Endothelial cell (in vitro differentiated cells): ENCODE measurements around the gene GATAD2A. TPM values are rescaled to one million over a fixed set of nuclear protein-coding genes. Genes with fewer than 3 reads are reported as not detected.
A peak's percentile ranks its signal among the peaks of the same experiment; 100 is the strongest.

ENCODE experiments used
- DNase-seq: peaks from one replicate; pipeline ENCODE4 v3.0.0; 2021; ENCODE audit warnings: low spot score
- H3K27ac Mint-ChIP-seq: one replicate; pipeline ENCODE4 v1.8.0; 2021; ENCODE audit warnings: mixed read lengths, inconsistent platforms; ENCODE audit not compliant: unreplicated experiment
- H3K27me3 Mint-ChIP-seq: one replicate; pipeline ENCODE4 v1.8.0; 2021; ENCODE audit warnings: mild to moderate bottlenecking, moderate library complexity, mixed read lengths, inconsistent platforms; ENCODE audit not compliant: unreplicated experiment
- H3K36me3 Mint-ChIP-seq: one replicate; pipeline ENCODE4 v1.8.0; 2021; ENCODE audit warnings: mild to moderate bottlenecking, low read depth, mixed read lengths, inconsistent platforms; ENCODE audit not compliant: unreplicated experiment
- H3K4me1 Mint-ChIP-seq: one replicate; pipeline ENCODE4 v1.8.0; 2021; ENCODE audit warnings: mild to moderate bottlenecking, mixed read lengths, inconsistent platforms; ENCODE audit not compliant: unreplicated experiment
- H3K4me3 Mint-ChIP-seq: one replicate; pipeline ENCODE4 v1.8.0; 2021; ENCODE audit warnings: mild to moderate bottlenecking, mixed read lengths, inconsistent platforms; ENCODE audit not compliant: unreplicated experiment
- H3K9me3 Mint-ChIP-seq: one replicate; pipeline ENCODE4 v1.8.0; 2021; ENCODE audit warnings: mixed read lengths, inconsistent platforms; ENCODE audit not compliant: unreplicated experiment
- CTCF ChIP-seq: fragments of 200-600 bp; sonication (generic); IDR thresholded peaks from one replicate; pipeline ENCODE4 v1.5.0; 2021; ENCODE audit warnings: antibody characterized with exemption; ENCODE audit not compliant: unreplicated experiment
- total RNA-seq: library from RNA; stranded (reverse); fragmentation: NEBNext Ultra II Directional; extraction: Animal tissue kit (Norgen Biotek cat#: 25700); gene quantifications from one replicate; pipeline ENCODE4 v1.2.1, GENCODE V29; 2021; ENCODE audit not compliant: unreplicated experiment

The GATAD2A gene
- total RNA-seq, 1 donor from 2014 or later, result 150 TPM

GRCh38 chr19:19532806-19533701 is 127.6 kb downstream of the GATAD2A start:
- DNase-seq, result no peak
- no peak overlapping the region for H3K4me3 Mint-ChIP-seq
- H3K4me1 Mint-ChIP-seq, result peaks cover 2% of the 10 kb centered on the region
- H3K27ac Mint-ChIP-seq, result no peak overlapping the region
- no peak for TF ChIP-seq CTCF
- peaks cover 25% of the 10 kb centered on the region for H3K27me3 Mint-ChIP-seq
- peaks cover 7% of the 10 kb centered on the region for H3K36me3 Mint-ChIP-seq
- H3K9me3 Mint-ChIP-seq, result no peaks in the 10 kb centered on the region

GRCh38 chr19:19533841-19534240 is 128.4 kb downstream of the GATAD2A start:
- H3K9me3 Mint-ChIP-seq, result no peaks in the 10 kb centered on the region
- peak overlapping the region; percentile 57 for H3K27ac Mint-ChIP-seq
- H3K4me3 Mint-ChIP-seq, result peak overlapping the region; percentile 6
- peaks cover 10% of the 10 kb centered on the region for H3K36me3 Mint-ChIP-seq
- no peak for DNase-seq
- no peak for TF ChIP-seq CTCF
- peaks cover 2% of the 10 kb centered on the region for H3K4me1 Mint-ChIP-seq
- peaks cover 27% of the 10 kb centered on the region for H3K27me3 Mint-ChIP-seq

- H3K36me3 Mint-ChIP-seq, result peaks cover 12% of the 10 kb centered on the region
- H3K4me1 Mint-ChIP-seq, result peaks cover 2% of the 10 kb centered on the region
- H3K9me3 Mint-ChIP-seq, result no peaks in the 10 kb centered on the region
- DNase-seq, result no peak
- peak overlapping the region; percentile 6 for H3K4me3 Mint-ChIP-seq
- H3K27ac Mint-ChIP-seq, result no peak overlapping the region
- TF ChIP-seq CTCF, result no peak
- peaks cover 26% of the 10 kb centered on the region for H3K27me3 Mint-ChIP-seq
These were observed 129.2 kb downstream of the GATAD2A start for GRCh38 chr19:19534556-19535265.

- peaks cover 24% of the 10 kb centered on the region for H3K27me3 Mint-ChIP-seq
- no peaks in the 10 kb centered on the region for H3K9me3 Mint-ChIP-seq
- no peak for DNase-seq
- H3K36me3 Mint-ChIP-seq, result peaks cover 12% of the 10 kb centered on the region
- H3K27ac Mint-ChIP-seq, result no peak overlapping the region
- no peak for TF ChIP-seq CTCF
- H3K4me3 Mint-ChIP-seq, result no peak overlapping the region
- peaks cover 2% of the 10 kb centered on the region for H3K4me1 Mint-ChIP-seq
These were observed 130.1 kb downstream of the GATAD2A start for GRCh38 chr19:19535311-19536191.
